ENCODE measurements around the gene CTSA. TPM values are rescaled to one million over a fixed set of nuclear protein-coding genes. Genes with fewer than 3 reads are reported as not detected.

CTSA gene
- total and polyA plus RNA-seq, 2 experiments from 2014 or later: 39.9 to 63.9 TPM

- Histone ChIP-seq H4K20me1 (replicated peaks; ENCODE audit: insufficient read depth) (no peaks in the 10 kb centered on the region; the same call in 1 of the 2 replicates), H3K4me2 (no peak overlapping the region), H3K4me1 (ENCODE audit: insufficient read depth) (no peaks in the 10 kb centered on the region), H3F3A (replicated peaks; ENCODE audit: low read depth) (0 out of 2 replicates have a peak, but pooled peaks cover 6% of the 10 kb centered on the region), H2AFZ (no peak overlapping the region), H3K4me3 (no peak overlapping the region), H3K36me3 (ENCODE audit: insufficient read depth) (0 out of 2 replicates have a peak, but pooled peaks cover 7% of the 10 kb centered on the region), H3K79me2 (replicated peaks; ENCODE audit: insufficient read depth) (no peaks in the 10 kb centered on the region), H3K27me3 (ENCODE audit: insufficient read depth) (no peaks in the 10 kb centered on the region), H3K9me2 (ENCODE audit: insufficient read depth) (no peaks in the 10 kb centered on the region), H3K27ac (ENCODE audit: low read depth) (no peak overlapping the region)
- TF ChIP-seq REST (IDR thresholded peaks at IDR 0.05; ENCODE audit: unreplicated experiment) (no peak), ETS1 (IDR thresholded peaks at IDR 0.05) (no peak), ZNF114 (CRISPR knock-in tag; IDR thresholded peaks at IDR 0.05) (no peak), NANOG (IDR thresholded peaks at IDR 0.05; ENCODE audit: borderline replicate concordance) (no peak), ZNF331 (CRISPR knock-in tag; IDR thresholded peaks at IDR 0.05; ENCODE audit: low read depth) (no peak), POLR2AphosphoS5 (IDR thresholded peaks at IDR 0.05; ENCODE audit: low read depth) (no peak; the same call in 1 of the 2 replicates), CREB1 (CRISPR knock-in tag; IDR thresholded peaks at IDR 0.05; ENCODE audit: low read depth) (no peak), JUNB (IDR thresholded peaks at IDR 0.05; ENCODE audit: unreplicated experiment) (no peak), EZH2phosphoT487 (IDR thresholded peaks at IDR 0.05; ENCODE audit: unreplicated experiment) (no peak), EZH2 (IDR thresholded peaks at IDR 0.05; ENCODE audit: low read depth, unreplicated experiment) (no peak), STAT1 (IDR thresholded peaks at IDR 0.05; ENCODE audit: unreplicated experiment) (no peak)
- TF ChIP-seq, protein P1, sequence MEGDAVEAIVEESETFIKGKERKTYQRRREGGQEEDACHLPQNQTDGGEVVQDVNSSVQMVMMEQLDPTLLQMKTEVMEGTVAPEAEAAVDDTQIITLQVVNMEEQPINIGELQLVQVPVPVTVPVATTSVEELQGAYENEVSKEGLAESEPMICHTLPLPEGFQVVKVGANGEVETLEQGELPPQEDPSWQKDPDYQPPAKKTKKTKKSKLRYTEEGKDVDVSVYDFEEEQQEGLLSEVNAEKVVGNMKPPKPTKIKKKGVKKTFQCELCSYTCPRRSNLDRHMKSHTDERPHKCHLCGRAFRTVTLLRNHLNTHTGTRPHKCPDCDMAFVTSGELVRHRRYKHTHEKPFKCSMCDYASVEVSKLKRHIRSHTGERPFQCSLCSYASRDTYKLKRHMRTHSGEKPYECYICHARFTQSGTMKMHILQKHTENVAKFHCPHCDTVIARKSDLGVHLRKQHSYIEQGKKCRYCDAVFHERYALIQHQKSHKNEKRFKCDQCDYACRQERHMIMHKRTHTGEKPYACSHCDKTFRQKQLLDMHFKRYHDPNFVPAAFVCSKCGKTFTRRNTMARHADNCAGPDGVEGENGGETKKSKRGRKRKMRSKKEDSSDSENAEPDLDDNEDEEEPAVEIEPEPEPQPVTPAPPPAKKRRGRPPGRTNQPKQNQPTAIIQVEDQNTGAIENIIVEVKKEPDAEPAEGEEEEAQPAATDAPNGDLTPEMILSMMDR (conservative IDR thresholded peaks at IDR 0.05; ENCODE audit: low read depth in 2 of 2): no peak
- TF ChIP-seq, protein P2, sequence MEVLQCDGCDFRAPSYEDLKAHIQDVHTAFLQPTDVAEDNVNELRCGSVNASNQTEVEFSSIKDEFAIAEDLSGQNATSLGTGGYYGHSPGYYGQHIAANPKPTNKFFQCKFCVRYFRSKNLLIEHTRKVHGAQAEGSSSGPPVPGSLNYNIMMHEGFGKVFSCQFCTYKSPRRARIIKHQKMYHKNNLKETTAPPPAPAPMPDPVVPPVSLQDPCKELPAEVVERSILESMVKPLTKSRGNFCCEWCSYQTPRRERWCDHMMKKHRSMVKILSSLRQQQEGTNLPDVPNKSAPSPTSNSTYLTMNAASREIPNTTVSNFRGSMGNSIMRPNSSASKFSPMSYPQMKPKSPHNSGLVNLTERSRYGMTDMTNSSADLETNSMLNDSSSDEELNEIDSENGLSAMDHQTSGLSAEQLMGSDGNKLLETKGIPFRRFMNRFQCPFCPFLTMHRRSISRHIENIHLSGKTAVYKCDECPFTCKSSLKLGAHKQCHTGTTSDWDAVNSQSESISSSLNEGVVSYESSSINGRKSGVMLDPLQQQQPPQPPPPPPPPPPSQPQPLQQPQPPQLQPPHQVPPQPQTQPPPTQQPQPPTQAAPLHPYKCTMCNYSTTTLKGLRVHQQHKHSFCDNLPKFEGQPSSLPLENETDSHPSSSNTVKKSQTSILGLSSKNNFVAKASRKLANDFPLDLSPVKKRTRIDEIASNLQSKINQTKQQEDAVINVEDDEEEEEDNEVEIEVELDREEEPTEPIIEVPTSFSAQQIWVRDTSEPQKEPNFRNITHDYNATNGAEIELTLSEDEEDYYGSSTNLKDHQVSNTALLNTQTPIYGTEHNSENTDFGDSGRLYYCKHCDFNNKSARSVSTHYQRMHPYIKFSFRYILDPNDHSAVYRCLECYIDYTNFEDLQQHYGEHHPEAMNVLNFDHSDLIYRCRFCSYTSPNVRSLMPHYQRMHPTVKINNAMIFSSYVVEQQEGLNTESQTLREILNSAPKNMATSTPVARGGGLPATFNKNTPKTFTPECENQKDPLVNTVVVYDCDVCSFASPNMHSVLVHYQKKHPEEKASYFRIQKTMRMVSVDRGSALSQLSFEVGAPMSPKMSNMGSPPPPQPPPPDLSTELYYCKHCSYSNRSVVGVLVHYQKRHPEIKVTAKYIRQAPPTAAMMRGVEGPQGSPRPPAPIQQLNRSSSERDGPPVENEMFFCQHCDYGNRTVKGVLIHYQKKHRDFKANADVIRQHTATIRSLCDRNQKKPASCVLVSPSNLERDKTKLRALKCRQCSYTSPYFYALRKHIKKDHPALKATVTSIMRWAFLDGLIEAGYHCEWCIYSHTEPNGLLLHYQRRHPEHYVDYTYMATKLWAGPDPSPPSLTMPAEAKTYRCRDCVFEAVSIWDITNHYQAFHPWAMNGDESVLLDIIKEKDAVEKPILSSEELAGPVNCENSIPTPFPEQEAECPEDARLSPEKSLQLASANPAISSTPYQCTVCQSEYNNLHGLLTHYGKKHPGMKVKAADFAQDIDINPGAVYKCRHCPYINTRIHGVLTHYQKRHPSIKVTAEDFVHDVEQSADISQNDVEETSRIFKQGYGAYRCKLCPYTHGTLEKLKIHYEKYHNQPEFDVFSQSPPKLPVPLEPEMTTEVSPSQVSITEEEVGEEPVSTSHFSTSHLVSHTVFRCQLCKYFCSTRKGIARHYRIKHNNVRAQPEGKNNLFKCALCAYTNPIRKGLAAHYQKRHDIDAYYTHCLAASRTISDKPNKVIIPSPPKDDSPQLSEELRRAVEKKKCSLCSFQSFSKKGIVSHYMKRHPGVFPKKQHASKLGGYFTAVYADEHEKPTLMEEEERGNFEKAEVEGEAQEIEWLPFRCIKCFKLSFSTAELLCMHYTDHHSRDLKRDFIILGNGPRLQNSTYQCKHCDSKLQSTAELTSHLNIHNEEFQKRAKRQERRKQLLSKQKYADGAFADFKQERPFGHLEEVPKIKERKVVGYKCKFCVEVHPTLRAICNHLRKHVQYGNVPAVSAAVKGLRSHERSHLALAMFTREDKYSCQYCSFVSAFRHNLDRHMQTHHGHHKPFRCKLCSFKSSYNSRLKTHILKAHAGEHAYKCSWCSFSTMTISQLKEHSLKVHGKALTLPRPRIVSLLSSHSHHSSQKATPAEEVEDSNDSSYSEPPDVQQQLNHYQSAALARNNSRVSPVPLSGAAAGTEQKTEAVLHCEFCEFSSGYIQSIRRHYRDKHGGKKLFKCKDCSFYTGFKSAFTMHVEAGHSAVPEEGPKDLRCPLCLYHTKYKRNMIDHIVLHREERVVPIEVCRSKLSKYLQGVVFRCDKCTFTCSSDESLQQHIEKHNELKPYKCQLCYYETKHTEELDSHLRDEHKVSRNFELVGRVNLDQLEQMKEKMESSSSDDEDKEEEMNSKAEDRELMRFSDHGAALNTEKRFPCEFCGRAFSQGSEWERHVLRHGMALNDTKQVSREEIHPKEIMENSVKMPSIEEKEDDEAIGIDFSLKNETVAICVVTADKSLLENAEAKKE (CRISPR knock-in tag; IDR thresholded peaks at IDR 0.05): no peak
- Mint-ChIP-seq H3K9me3 (no peaks in the 10 kb centered on the region), H3K36me3 (ENCODE audit: low read depth) (peaks cover 59% of the 10 kb centered on the region), H3K4me3 (no peak overlapping the region), H3K27ac (no peak overlapping the region), H3K27me3 (ENCODE audit: insufficient read depth, low read depth, poor library complexity) (peaks cover 14% of the 10 kb centered on the region), H3K4me1 (no peaks in the 10 kb centered on the region; the same call in 2 of the 3 replicates)
- ATAC-seq (no peak), DNase-seq (ENCODE audit: low spot score) (no peak)
Measured at GRCh38 chr20:45897692-45898091, 6.6 kb downstream of the CTSA start.

Data from GM23338 (cell line).